H1 (cell line): ENCODE results near the gene DENND4A. TPM values are rescaled to one million over a fixed set of nuclear protein-coding genes. Genes with fewer than 3 reads are reported as not detected.

Source experiments
- CTCF ChIA-PET: fragments of 300-600 bp; sonication (Branson Sonifier 250); formaldehyde crosslinking; loops from one replicate; lab custom pipeline; 2021; ENCODE audit not compliant: partially characterized antibody; lab: Charles Lee
- POLR2A ChIA-PET: fragments of 300-600 bp; sonication (Branson Sonifier 250); formaldehyde crosslinking; loops from one replicate; lab custom pipeline; 2021; ENCODE audit warnings: inconsistent platforms; ENCODE audit not compliant: partially characterized antibody; lab: Charles Lee
- DNase-seq, 2 experiments: peaks; one replicate each; pipeline versions ENCODE4 v3.0.0 to v3.0.0-alpha.2; 2010 to 2022; ENCODE audit warnings: low spot score in 2 of 2, low read depth in 1 of 2, mixed read lengths in 1 of 2
- FAIRE-seq: peaks from 2 replicates; lab custom pipeline; 2011; peaks lifted over from hg19 to GRCh38; lab: Jason Lieb, UNC
- H2AFZ ChIP-seq: 2 replicates; pipeline ENCODE4 v1.8.1; 2012; ENCODE audit warnings: low read length, inconsistent platforms
- H2AK5ac ChIP-seq: 2 replicates; pipeline ENCODE4 v1.6.1; 2013; ENCODE audit warnings: low read depth, low read length
- H2BK120ac ChIP-seq: replicated peaks from 2 replicates; pipeline ENCODE3; 2013; ENCODE audit warnings: low read depth, low read length, inconsistent platforms
- H2BK12ac ChIP-seq: 2 replicates; pipeline ENCODE4 v1.6.1; 2013; ENCODE audit warnings: low read depth, low read length
- H2BK15ac ChIP-seq: 2 replicates; pipeline ENCODE4 v1.6.1; 2013; ENCODE audit warnings: low read length
- H2BK20ac ChIP-seq: 2 replicates; pipeline ENCODE4 v1.6.1; 2013; ENCODE audit warnings: low read length
- H2BK5ac ChIP-seq: 2 replicates; pipeline ENCODE4 v1.6.1; 2013; ENCODE audit warnings: low read depth, low read length
- H3K14ac ChIP-seq: 2 replicates; pipeline ENCODE4 v1.6.1; 2013; ENCODE audit warnings: inconsistent platforms; ENCODE audit not compliant: insufficient read length
- H3K18ac ChIP-seq: 2 replicates; pipeline ENCODE4 v1.6.1; 2013; ENCODE audit warnings: low read length; ENCODE audit errors: extremely low read depth
- H3K23ac ChIP-seq: 2 replicates; pipeline ENCODE4 v1.6.1; 2013; ENCODE audit warnings: inconsistent platforms; ENCODE audit not compliant: insufficient read length
- H3K23me2 ChIP-seq: 2 replicates; pipeline ENCODE4 v1.6.1; 2013; ENCODE audit warnings: low read depth, low read length
- H3K27ac ChIP-seq: 2 replicates; pipeline ENCODE4 v1.6.1; 2011; ENCODE audit warnings: low read depth, low read length, inconsistent platforms
- H3K27me3 ChIP-seq, 4 experiments: replicated peaks in 1 of 4; 1 replicate in 1 of 4; 2 replicates in 3 of 4; pipeline versions ENCODE4 v1.6.1 to v1.8.1; 2011 to 2013; ENCODE audit warnings: low read length in 3 of 4, mild to moderate bottlenecking in 3 of 4, inconsistent platforms in 2 of 4, mixed read lengths in 2 of 4, moderate library complexity in 1 of 4; ENCODE audit not compliant: control insufficient read depth in 3 of 4, insufficient read depth in 3 of 4; ENCODE audit errors: extremely low read depth in 1 of 4
- H3K36me3 ChIP-seq, 4 experiments: 2 replicates each; pipeline versions ENCODE4 v1.6.1 to v1.8.1; 2011 to 2013; ENCODE audit warnings: mild to moderate bottlenecking in 4 of 4, low read length in 3 of 4, moderate library complexity in 2 of 4, control low read depth in 1 of 4, inconsistent platforms in 1 of 4; ENCODE audit not compliant: insufficient read depth in 4 of 4, control insufficient read depth in 2 of 4
- H3K4ac ChIP-seq: replicated peaks from 2 replicates; pipeline ENCODE3; 2013; ENCODE audit warnings: low read length, low read depth, mixed read lengths, inconsistent platforms; ENCODE audit not compliant: insufficient read length
- H3K4me1 ChIP-seq, 4 experiments: replicated peaks in 1 of 4; 1 replicate in 1 of 4; 2 replicates in 3 of 4; pipeline versions ENCODE4 v1.6.1 to v1.8.1; 2011 to 2013; ENCODE audit warnings: low read length in 3 of 4, inconsistent platforms in 2 of 4, mixed read lengths in 1 of 4; ENCODE audit not compliant: insufficient read depth in 4 of 4, control insufficient read depth in 3 of 4
- H3K4me2 ChIP-seq, 2 experiments: 2 replicates each; pipeline versions ENCODE4 v1.6.1 to v1.8.1; 2011 to 2013; ENCODE audit warnings: low read depth in 2 of 2, low read length in 2 of 2, control low read depth in 1 of 2, inconsistent platforms in 1 of 2, mild to moderate bottlenecking in 1 of 2; ENCODE audit not compliant: insufficient read depth in 1 of 2
- H3K4me3 ChIP-seq, 4 experiments: fragments of 200-600, 300-600 bp in 1 of 4; sonication (generic), shearing (Covaris generic), sonication (Bioruptor Twin) in 1 of 4; 2 replicates each; pipeline versions ENCODE4 v1.5.1 to v1.8.1; 2011 to 2016; ENCODE audit warnings: low read length in 4 of 4, low read depth in 3 of 4, control low read depth in 2 of 4, inconsistent platforms in 2 of 4, mild to moderate bottlenecking in 2 of 4, mixed read lengths in 1 of 4, moderate library complexity in 1 of 4; ENCODE audit not compliant: insufficient read depth in 2 of 4; ENCODE audit errors: extremely low read depth in 1 of 4
- H3K56ac ChIP-seq: replicated peaks from 2 replicates; pipeline ENCODE3; 2013; ENCODE audit warnings: low read depth, mild to moderate bottlenecking, mixed read lengths, low read length, inconsistent platforms; ENCODE audit not compliant: insufficient read length
- H3K79me1 ChIP-seq: 2 replicates; pipeline ENCODE4 v1.6.1; 2013; ENCODE audit warnings: low read depth, low read length, control low read depth
- H3K79me2 ChIP-seq, 2 experiments: 2 replicates each; pipeline versions ENCODE4 v1.6.1 to v1.8.1; 2012 to 2013; ENCODE audit warnings: low read length in 2 of 2, mild to moderate bottlenecking in 2 of 2, inconsistent platforms in 1 of 2; ENCODE audit not compliant: insufficient read depth in 2 of 2, control insufficient read depth in 1 of 2
- H3K9ac ChIP-seq, 4 experiments: replicated peaks in 1 of 4; 1 replicate in 1 of 4; 2 replicates in 3 of 4; pipeline versions ENCODE4 v1.6.1 to v1.8.1; 2011 to 2013; ENCODE audit warnings: low read depth in 3 of 4, low read length in 3 of 4, control low read depth in 2 of 4, mild to moderate bottlenecking in 2 of 4, moderate library complexity in 2 of 4, inconsistent platforms in 1 of 4; ENCODE audit errors: extremely low read depth in 1 of 4
- H3K9me3 ChIP-seq, 2 experiments: 2 replicates each; pipeline versions ENCODE4 v1.6.1 to v1.8.1; 2012 to 2013; ENCODE audit warnings: mild to moderate bottlenecking in 2 of 2, moderate library complexity in 2 of 2, control low read depth in 1 of 2, inconsistent platforms in 1 of 2, low read depth in 1 of 2, low read length in 1 of 2, mixed read lengths in 1 of 2; ENCODE audit not compliant: insufficient read depth in 2 of 2
- H4K20me1 ChIP-seq, 2 experiments: replicated peaks in 1 of 2; 2 replicates each; pipeline versions ENCODE3 to v1.8.1; 2011 to 2013; ENCODE audit warnings: inconsistent platforms in 2 of 2, low read length in 2 of 2, mild to moderate bottlenecking in 1 of 2; ENCODE audit not compliant: insufficient read depth in 2 of 2, control insufficient read depth in 1 of 2
- H4K5ac ChIP-seq: 2 replicates; pipeline ENCODE4 v1.6.1; 2013; ENCODE audit warnings: low read length, low read depth, mixed read lengths, inconsistent platforms; ENCODE audit not compliant: insufficient read length
- H4K8ac ChIP-seq: 2 replicates; pipeline ENCODE4 v1.8.0; 2013; ENCODE audit warnings: mild to moderate bottlenecking, moderate library complexity, low read length, inconsistent platforms; ENCODE audit not compliant: insufficient read depth; ENCODE audit errors: extremely low read depth
- H4K91ac ChIP-seq: replicated peaks from 2 replicates; pipeline ENCODE3; 2013; ENCODE audit warnings: low read length, mixed read lengths, inconsistent platforms; ENCODE audit not compliant: insufficient read length
- ATF2 ChIP-seq: IDR thresholded peaks from 2 replicates; pipeline ENCODE4 v1.6.1; 2012; ENCODE audit warnings: low read length, inconsistent platforms
- E2F6 ChIP-seq: IDR thresholded peaks from 2 replicates; pipeline ENCODE4 v1.6.1; 2012; ENCODE audit warnings: inconsistent platforms
- GTF2F1 ChIP-seq: IDR thresholded peaks from 2 replicates; pipeline ENCODE4 v1.6.1; 2012; ENCODE audit warnings: low read depth, low read length, improper control_type of control experiment, borderline replicate concordance
- KDM1A ChIP-seq: fragments of 200-600, 300-600 bp; sonication (generic); IDR thresholded peaks from 2 replicates; pipeline ENCODE4 v1.7.1; 2016; ENCODE audit warnings: mild to moderate bottlenecking, low read length, borderline replicate concordance
- NANOG ChIP-seq: IDR thresholded peaks from 2 replicates; pipeline ENCODE4 v1.6.1; 2011; ENCODE audit warnings: low read length, low read depth, mild to moderate bottlenecking, inconsistent platforms; ENCODE audit not compliant: insufficient read depth, poor library complexity, severe bottlenecking
- POLR2AphosphoS5 ChIP-seq: IDR thresholded peaks from 2 replicates; pipeline ENCODE4 v1.6.1; 2011; ENCODE audit warnings: low read depth, low read length
- RNF2 ChIP-seq: fragments of 200-900, 300-1000 bp; sonication (generic); IDR thresholded peaks from 2 replicates; pipeline ENCODE4 v1.7.1; 2016; ENCODE audit warnings: borderline replicate concordance, low read depth, mild to moderate bottlenecking, antibody characterized with exemption, low read length; ENCODE audit not compliant: poor library complexity, severe bottlenecking; ENCODE audit errors: missing control alignments
- TEAD4 ChIP-seq: IDR thresholded peaks from 2 replicates; pipeline ENCODE4 v1.6.1; 2012; ENCODE audit warnings: low read depth, low read length, inconsistent platforms, mixed read lengths
- USF2 ChIP-seq: IDR thresholded peaks from 2 replicates; pipeline ENCODE4 v1.6.1; 2011; ENCODE audit warnings: low read length, improper control_type of control experiment
- WGBS, 2 experiments: shearing (Covaris generic) in 1 of 2; methylation state at CpG; one replicate each; pipeline versions ENCODE4 v1.1.6 to v1.1.7; 2013 to 2015; ENCODE audit warnings: low lambda C conversion rate in 2 of 2, mixed read lengths in 2 of 2, inconsistent platforms in 1 of 2, low coverage in 1 of 2, missing lambda C conversion rate in 1 of 2; ENCODE audit not compliant: insufficient replicate concordance in 2 of 2, insufficient coverage in 1 of 2, insufficient read length in 1 of 2; ENCODE audit errors: extremely low coverage in 1 of 2, missing lambda C conversion rate in 1 of 2; 5-methylcytosine and 5-hydroxymethylcytosine counted together
- polyA plus RNA-seq, 7 experiments: library from polyadenylated mRNA; depleted of rRNA in 3 of 7; stranded (reverse) in 5 of 7; unstranded in 2 of 7; fragments of >200 nt in 5 of 7; fragments of 200-250 nt in 2 of 7; gene quantifications; 1 replicate in 5 of 7; 2 replicates in 1 of 7; 4 replicates in 1 of 7; pipeline versions ENCODE4 v1.2.1 to v1.2.3, GENCODE V29; 2011 to 2013; ENCODE audit warnings: missing spikeins in 2 of 7, mixed read lengths in 2 of 7
- total RNA-seq: library from RNA; stranded (reverse); fragmentation: NEBNext Ultra II Directional; extraction: Animal tissue kit (Norgen Biotek cat#: 25700); gene quantifications from 2 replicates; pipeline ENCODE4 v1.2.1, GENCODE V29; 2021

DENND4A gene
- total and polyA plus RNA-seq, 2 of the 8 experiments (the other 6 are each of a cell fraction or from before 2014, with no cell fraction given): 1.3 to 4.7 TPM

GRCh38 chr15:65752151-65752700, 39.9 kb downstream of the DENND4A start:
- Histone ChIP-seq H2BK5ac (no peak overlapping the region), H3K23me2 (no peaks in the 10 kb centered on the region), H3K4ac (no peak overlapping the region), H2BK120ac (no peak overlapping the region), H4K8ac (no peak overlapping the region), H3K79me1 (no peaks in the 10 kb centered on the region), H4K91ac (no peak overlapping the region), H2BK12ac (no peak overlapping the region), H3K79me2 (no peaks in the 10 kb centered on the region), H4K5ac (no peak overlapping the region), H2BK20ac (no peak overlapping the region), H3K4me1 (no peaks in the 10 kb centered on the region), H3K14ac (no peak overlapping the region), H4K20me1 (no peaks in the 10 kb centered on the region), H3K4me3 (no peak overlapping the region), H3K56ac (no peak overlapping the region), H3K27me3 (no peaks in the 10 kb centered on the region), H3K27ac (no peak overlapping the region), H3K23ac (no peak overlapping the region), H2AFZ (no peak overlapping the region), H3K4me2 (no peak overlapping the region), H2BK15ac (no peak overlapping the region), H3K9me3 (no peaks in the 10 kb centered on the region), H3K9ac (no peak overlapping the region), H3K18ac (no peak overlapping the region), H2AK5ac (no peak overlapping the region), H3K36me3 (no peaks in the 10 kb centered on the region)
- FAIRE-seq (no peak), DNase-seq (no peak)
- 76% methylated on average over 7 of the region's 7 CpGs; no CpG with 5 or more reads in 1 of the 2 experiments for WGBS, 2 experiments
- POLR2A ChIA-PET: no interaction called here
- CTCF ChIA-PET: no interaction called here
- TF ChIP-seq USF2 (no peak), POLR2AphosphoS5 (no peak), TEAD4 (no peak), RNF2 (no peak), NANOG (no peak), KDM1A (no peak), ATF2 (no peak), GTF2F1 (no peak), E2F6 (no peak)
